GM12878 (cell line): ENCODE measurements around the gene MAP3K10. TPM values are rescaled to one million over a fixed set of nuclear protein-coding genes. Genes with fewer than 3 reads are reported as not detected.

Experiments
- ATAC-seq: fragments of 200-7000 bp; cut with Tn5 transposase; 3 replicates; pipeline ENCODE4 v1.9.1; 2020; ENCODE audit warnings: mild to moderate bottlenecking, moderate library complexity
- BruUV-seq: library from RNA; stranded (reverse); fragments of 400-500 nt; replicated peaks from 2 replicates; lab custom pipeline; 2021; lab: Mats Ljungman, UMichigan
- CTCF ChIA-PET: fragments of 300-600 bp; sonication (Branson Sonifier 250); formaldehyde crosslinking; extraction: SDS; loops from one replicate; lab custom pipeline; 2021; ENCODE audit warnings: inconsistent platforms; lab: Yijun Ruan, JAX
- POLR2A ChIA-PET: fragments of 350-600 bp; formaldehyde crosslinking; extraction: SDS; loops from one replicate; lab custom pipeline; 2021; ENCODE audit warnings: inconsistent platforms; lab: Charles Lee
- RAD21 ChIA-PET: fragments of 300-600 bp; sonication (Branson Sonifier 250); formaldehyde crosslinking; loops from one replicate; lab custom pipeline; 2023; ENCODE audit warnings: antibody characterized with exemption; ENCODE audit not compliant: unreplicated experiment; lab: Charles Lee
- SMC1A ChIA-PET: fragments of 300-600 bp; sonication (Branson Sonifier 250); formaldehyde crosslinking; loops from one replicate; lab custom pipeline; 2023; ENCODE audit not compliant: unreplicated experiment, uncharacterized antibody; lab: Charles Lee
- DNase-seq: peaks from one replicate; pipeline ENCODE4 v3.0.0-alpha.2; 2011; ENCODE audit warnings: low read depth, low spot score
- FAIRE-seq: peaks from 3 replicates; lab custom pipeline; 2011; peaks lifted over from hg19 to GRCh38; lab: Jason Lieb, UNC
- H2AFZ ChIP-seq: 2 replicates; pipeline ENCODE4 v1.6.0; 2011; ENCODE audit warnings: low read depth, low read length, control low read depth; ENCODE audit not compliant: control insufficient read depth
- H3K27ac ChIP-seq: 2 replicates; pipeline ENCODE4 v1.5.1; 2011; ENCODE audit warnings: control low read depth; ENCODE audit not compliant: control insufficient read depth, insufficient read depth
- H3K27me3 ChIP-seq, 2 experiments: replicated peaks in 1 of 2; 2 replicates each; pipeline versions ENCODE4 v1.6.0 to v1.6.1; 2011; ENCODE audit warnings: low read length in 1 of 2; ENCODE audit not compliant: control insufficient read depth in 2 of 2, insufficient read depth in 2 of 2
- H3K36me3 ChIP-seq, 2 experiments: 2 replicates each; pipeline ENCODE4 v1.5.1; 2011; ENCODE audit warnings: low read length in 1 of 2; ENCODE audit not compliant: control insufficient read depth in 2 of 2, insufficient read depth in 2 of 2
- H3K4me1 ChIP-seq: 2 replicates; pipeline ENCODE4 v1.6.1; 2011; ENCODE audit warnings: mild to moderate bottlenecking, low read length, moderate library complexity, mixed read lengths; ENCODE audit not compliant: control insufficient read depth, insufficient read depth
- H3K4me2 ChIP-seq: 2 replicates; pipeline ENCODE4 v1.6.0; 2011; ENCODE audit warnings: control low read depth; ENCODE audit not compliant: control insufficient read depth, insufficient read depth
- H3K4me3 ChIP-seq: fragments of 200-600 bp; sonication (generic); 2 replicates; pipeline ENCODE4 v1.5.1; 2016
- H3K79me2 ChIP-seq: 2 replicates; pipeline ENCODE4 v1.6.0; 2011; ENCODE audit warnings: low read length; ENCODE audit not compliant: control insufficient read depth, insufficient read depth
- H3K9ac ChIP-seq: 2 replicates; pipeline ENCODE4 v1.8.0; 2011; ENCODE audit warnings: low read length, control low read depth, mixed read lengths; ENCODE audit not compliant: control insufficient read depth, insufficient read depth
- H3K9me3 ChIP-seq: replicated peaks from 3 replicates; pipeline ENCODE4 v1.5.1; 2011; ENCODE audit warnings: mild to moderate bottlenecking, low read length; ENCODE audit not compliant: control insufficient read depth, insufficient read depth
- H4K20me1 ChIP-seq: 2 replicates; pipeline ENCODE4 v1.6.0; 2011; ENCODE audit not compliant: control insufficient read depth, insufficient read depth
- CBX5 ChIP-seq: sonication (generic); IDR thresholded peaks from 2 replicates; pipeline ENCODE4 v1.6.1; 2016; ENCODE audit warnings: low read depth, moderate library complexity, mild to moderate bottlenecking, inconsistent platforms
- EZH2 ChIP-seq: IDR thresholded peaks from 2 replicates; pipeline ENCODE4 v1.6.1; 2012; ENCODE audit warnings: low read depth, mild to moderate bottlenecking, control low read depth, inconsistent platforms, low read length, borderline replicate concordance; ENCODE audit not compliant: control insufficient read depth
- FOXM1 ChIP-seq: IDR thresholded peaks from 2 replicates; pipeline ENCODE4 v1.6.1; 2012; ENCODE audit warnings: low read depth, mild to moderate bottlenecking, inconsistent platforms, low read length, moderate library complexity
- GABPA ChIP-seq: IDR thresholded peaks from 2 replicates; pipeline ENCODE4 v1.6.1; 2014; ENCODE audit warnings: antibody characterized with exemption, low read depth, mild to moderate bottlenecking, inconsistent platforms
- HDAC2 ChIP-seq: fragments of 200-600 bp; sonication (generic); IDR thresholded peaks from 2 replicates; pipeline ENCODE4 v1.6.1; 2017
- KAT2A ChIP-seq: conservative IDR thresholded peaks from 2 replicates; pipeline ENCODE4 v1.6.1; 2011; ENCODE audit warnings: low read depth, low read length; ENCODE audit not compliant: control insufficient read depth
- ZNF217 ChIP-seq: fragments of 450-650 bp; IDR thresholded peaks from 2 replicates; pipeline ENCODE4 v1.6.1; 2017; ENCODE audit warnings: antibody characterized with exemption, mild to moderate bottlenecking
- ZNF592 ChIP-seq: fragments of 450-650 bp; IDR thresholded peaks from 2 replicates; pipeline ENCODE4 v1.6.1; 2017; ENCODE audit warnings: mild to moderate bottlenecking, moderate library complexity
- WGBS: methylation state at CpG from one replicate; pipeline ENCODE4 v1.1.6; 2016; ENCODE audit warnings: low lambda C conversion rate; ENCODE audit not compliant: insufficient replicate concordance, insufficient coverage; ENCODE audit errors: missing lambda C conversion rate; 5-methylcytosine and 5-hydroxymethylcytosine counted together
- in situ Hi-C: fragments of 300-500 bp; cut with MboI; formaldehyde crosslinking; loops from 9 replicates; pipeline ENCODE4 v1.14.3; 2018; ENCODE audit warnings: mixed read lengths
- intact Hi-C: fragments of 100-400 bp; cut with micrococcal nuclease; formaldehyde crosslinking; loops from one replicate; pipeline ENCODE4 v1.14.2; 2022; ENCODE audit not compliant: unreplicated experiment
- polyA plus RNA-seq, 11 experiments: library from polyadenylated mRNA; depleted of rRNA in 4 of 11; unstranded in 6 of 11; stranded (reverse) in 5 of 11; fragments of >200 nt; fragmentation: Nextera tagmentation in 4 of 11; fragmentation: Illumina TruSeq in 1 of 11; extraction: Ambion mirVana in 4 of 11; extraction: Trizol in 1 of 11; gene quantifications; 1 replicate in 1 of 11; 2 replicates in 10 of 11; pipeline versions ENCODE4 v1.2.1 to v1.2.3, GENCODE V29; 2011 to 2016; ENCODE audit warnings: inconsistent platforms in 2 of 11, missing spikeins in 2 of 11, low read depth in 1 of 11
- total RNA-seq, 4 experiments: library from RNA; depleted of rRNA in 3 of 4; stranded (reverse); fragments of >200 nt in 3 of 4; fragmentation: Illumina TruSeq in 1 of 4; extraction: Trizol in 1 of 4; gene quantifications; 2 replicates each; pipeline versions ENCODE4 v1.2.1 to v1.2.3, GENCODE V29; 2013 to 2021

MAP3K10 gene
- total and polyA plus RNA-seq, 10 of the 15 experiments (the other 5 are each of a cell fraction or from before 2014, with no cell fraction given): 0.11 to 16.6 (median 2.6) TPM

GRCh38 chr19:40244579-40245317 is 53.5 kb downstream of the MAP3K10 start (continued):
- TF ChIP-seq ZNF592 (no peak), ZNF217 (no peak)

- ChIA-PET CTCF (interaction anchor here (0.6 to 0.8 kb wide), 2 partner anchors 142 to 218 kb away, joined by 3 read pairs; no protein-coding TSS in a partner anchor), SMC1A (no interaction called here), RAD21 (no interaction called here), POLR2A (no interaction called here)
- Histone ChIP-seq H4K20me1 (no peaks in the 10 kb centered on the region), H2AFZ (no peak overlapping the region), H3K4me2 (no peak overlapping the region), H3K4me1 (no peaks in the 10 kb centered on the region), H3K4me3 (no peak overlapping the region), H3K79me2 (peaks cover 2% of the 10 kb centered on the region; the same call in 1 of the 2 replicates), H3K9me3 (no peaks in the 10 kb centered on the region), H3K27me3 (no peaks in the 10 kb centered on the region), H3K27ac (no peak overlapping the region), H3K36me3 (peaks cover 14 to 16% of the 10 kb centered on the region in 2 experiments; a peak in 3 of 4 replicates), H3K9ac (no peak overlapping the region)
- no TSS peak for BruUV-seq
- 94% methylated on average over 9 of the region's 9 CpGs for WGBS
- in situ Hi-C loops (no loop called here), intact Hi-C loops (no loop called here)
- TF ChIP-seq CBX5: no peak
- TF ChIP-seq GABPA: no peak
- no peak for TF ChIP-seq HDAC2
- no peak for TF ChIP-seq FOXM1
- no peak for TF ChIP-seq KAT2A
- TF ChIP-seq EZH2: no peak
- ATAC-seq: no peak
- DNase-seq: no peak
- FAIRE-seq: no peak
These were observed 54.4 kb downstream of the MAP3K10 start for GRCh38 chr19:40245506-40246128.
